Left ventricle myocardium superior (tissue), 1 donor: ENCODE measurements around the gene EXOSC6. TPM values are rescaled to one million over a fixed set of nuclear protein-coding genes. Genes with fewer than 3 reads are reported as not detected.
"Not testable (repeated sequence)": the region's sequence is repeated elsewhere in the genome, so short reads cannot be mapped to it uniquely, and the experiment has no call there.

Experiments
- ATAC-seq: fragments of 200-7000 bp; cut with Tn5 transposase; one replicate; pipeline ENCODE4 v1.9.1; 2020; ENCODE audit warnings: mild to moderate bottlenecking, moderate library complexity
- DNase-seq: peaks from one replicate; pipeline ENCODE4 v3.0.0-alpha.2; 2020
- intact Hi-C: fragments of 100-400 bp; cut with micrococcal nuclease; formaldehyde crosslinking; loops from one replicate; pipeline ENCODE4 v1.11.0; 2022
- total RNA-seq: library from RNA; stranded (reverse); fragmentation: NEBNext Ultra II Directional; extraction: Animal tissue kit (Norgen Biotek cat#: 25700); gene quantifications from one replicate; pipeline ENCODE4 v1.2.1, GENCODE V29; 2021
- donor health status: DM: no; HTN: yes; CAD: no; lungs with severe emphysema.

EXOSC6 gene
- total RNA-seq, 1 donor from 2014 or later, result 11.6 TPM

DNA sequence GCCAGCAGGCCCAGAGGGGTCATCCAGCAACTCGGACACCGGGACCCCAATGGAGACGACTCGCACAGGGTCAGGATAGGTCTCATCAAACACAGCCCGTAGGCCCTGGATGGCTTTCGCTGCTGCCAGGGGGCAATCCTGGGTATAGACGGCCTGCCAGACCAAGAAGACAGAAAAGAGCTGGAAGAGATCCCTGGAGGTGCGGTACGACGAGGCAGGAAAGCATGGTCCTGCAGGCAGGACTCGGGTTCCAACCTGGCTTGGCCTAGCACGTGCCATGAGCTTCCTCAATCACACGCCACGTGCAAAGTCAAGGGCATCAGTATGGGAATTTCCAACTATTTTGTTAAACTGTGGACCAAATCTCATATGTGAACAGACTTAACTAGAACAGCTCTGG, 6.3 kb upstream of the EXOSC6 start:
- DNase-seq (no peak), ATAC-seq (no peak)
- intact Hi-C loops, result no loop called here

DNA sequence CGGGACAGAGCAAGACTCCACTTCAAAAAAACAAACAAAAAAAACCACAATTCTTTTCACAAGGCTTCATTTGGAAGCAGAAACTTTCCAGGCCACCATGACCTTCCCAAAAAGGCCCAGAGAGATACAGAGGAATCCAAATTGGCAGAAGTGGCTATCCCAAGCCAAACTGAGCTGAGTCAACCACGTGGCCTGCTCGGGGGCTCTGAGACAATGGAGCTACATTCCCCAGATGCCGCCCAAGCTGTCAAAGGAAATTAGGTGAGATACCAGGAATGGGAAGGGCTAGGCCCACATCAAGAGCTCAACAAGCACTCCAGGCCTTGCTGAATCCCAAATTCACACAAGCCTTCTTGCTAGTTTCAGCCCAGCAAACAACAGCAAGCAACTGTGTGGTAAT, 5.7 kb upstream of the EXOSC6 start:
- intact Hi-C loops, result no loop called here
- no peak for ATAC-seq
- no peak for DNase-seq

DNA sequence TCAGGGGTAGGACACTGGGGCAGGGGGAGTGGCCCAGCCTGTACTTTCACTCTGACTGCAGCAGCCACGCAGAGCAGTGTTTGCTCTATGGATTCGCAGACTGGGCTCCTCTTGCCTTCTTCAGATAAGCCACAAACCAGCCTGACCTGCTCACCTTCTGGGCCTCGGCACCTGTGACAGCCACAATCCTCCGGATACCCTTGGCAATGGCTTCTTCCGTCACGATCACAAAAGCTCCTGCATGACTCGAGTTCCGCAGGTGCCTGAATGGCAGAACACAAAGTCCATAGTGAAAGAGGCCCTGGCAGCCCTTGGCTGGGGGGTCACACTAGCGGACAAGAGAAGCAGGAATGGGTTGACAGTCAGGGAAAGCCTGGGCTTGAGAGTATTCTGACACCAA, 3.8 kb upstream of the EXOSC6 start:
- intact Hi-C loops, result no loop called here
- no peak for DNase-seq
- ATAC-seq, result no peak

DNA sequence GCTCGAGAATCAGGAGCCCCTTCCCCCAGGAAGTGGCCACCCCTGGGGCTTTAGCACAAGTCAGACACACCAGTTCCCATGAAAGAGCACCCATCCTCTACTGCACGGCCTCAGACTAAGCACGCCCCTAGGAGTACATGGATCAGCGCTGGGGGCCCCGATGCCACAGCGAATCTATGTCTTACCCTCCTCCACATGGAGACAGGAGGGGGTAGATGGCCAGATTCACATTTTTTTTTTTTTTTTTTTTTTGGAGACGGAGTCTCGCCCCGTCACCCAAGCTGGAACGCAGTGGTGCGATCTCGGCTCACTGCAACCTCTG, 3.2 kb upstream of the EXOSC6 start:
- no peak for ATAC-seq
- intact Hi-C loops, result no loop called here
- DNase-seq, result no peak

DNA sequence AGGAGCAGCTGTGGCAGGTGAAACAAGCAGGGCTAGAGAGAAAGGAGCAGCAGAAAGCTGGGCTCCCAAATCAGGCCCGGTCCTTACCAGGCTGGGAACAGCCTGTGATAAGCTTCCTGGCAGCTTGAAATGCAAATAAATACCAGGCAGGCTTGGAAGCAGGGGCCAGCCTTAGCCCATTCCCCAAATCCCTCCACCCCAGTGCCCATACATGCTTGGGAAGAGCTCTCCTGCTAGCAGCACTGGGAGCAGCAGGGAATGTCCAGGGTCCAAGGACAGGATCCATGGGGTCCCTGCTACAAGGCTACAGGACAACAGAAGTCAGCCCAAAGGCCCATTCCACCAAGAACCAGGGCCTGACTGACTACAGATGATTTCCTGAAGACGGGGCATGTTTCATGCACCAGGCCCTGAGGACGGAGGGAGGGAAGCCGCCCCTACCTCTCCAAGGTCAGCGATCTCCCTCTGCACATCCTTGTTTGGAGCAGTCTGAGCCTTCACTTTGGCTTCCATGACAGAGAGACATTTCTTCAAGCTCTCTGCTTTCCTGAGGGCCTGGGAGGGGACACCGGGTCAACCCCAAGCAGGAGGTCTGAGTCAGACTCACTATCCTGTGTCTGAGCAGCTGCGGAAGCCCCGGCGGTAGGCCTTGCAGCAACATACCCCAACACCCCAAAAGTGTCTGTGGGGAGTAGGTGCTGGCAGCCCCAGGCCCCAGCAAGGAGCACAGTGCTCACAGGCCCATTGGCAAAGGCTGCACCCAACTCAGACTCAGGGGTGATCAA, 2.6 kb upstream of the EXOSC6 start:
- ATAC-seq (no peak), DNase-seq (no peak)
- intact Hi-C loops, result no loop called here

DNA sequence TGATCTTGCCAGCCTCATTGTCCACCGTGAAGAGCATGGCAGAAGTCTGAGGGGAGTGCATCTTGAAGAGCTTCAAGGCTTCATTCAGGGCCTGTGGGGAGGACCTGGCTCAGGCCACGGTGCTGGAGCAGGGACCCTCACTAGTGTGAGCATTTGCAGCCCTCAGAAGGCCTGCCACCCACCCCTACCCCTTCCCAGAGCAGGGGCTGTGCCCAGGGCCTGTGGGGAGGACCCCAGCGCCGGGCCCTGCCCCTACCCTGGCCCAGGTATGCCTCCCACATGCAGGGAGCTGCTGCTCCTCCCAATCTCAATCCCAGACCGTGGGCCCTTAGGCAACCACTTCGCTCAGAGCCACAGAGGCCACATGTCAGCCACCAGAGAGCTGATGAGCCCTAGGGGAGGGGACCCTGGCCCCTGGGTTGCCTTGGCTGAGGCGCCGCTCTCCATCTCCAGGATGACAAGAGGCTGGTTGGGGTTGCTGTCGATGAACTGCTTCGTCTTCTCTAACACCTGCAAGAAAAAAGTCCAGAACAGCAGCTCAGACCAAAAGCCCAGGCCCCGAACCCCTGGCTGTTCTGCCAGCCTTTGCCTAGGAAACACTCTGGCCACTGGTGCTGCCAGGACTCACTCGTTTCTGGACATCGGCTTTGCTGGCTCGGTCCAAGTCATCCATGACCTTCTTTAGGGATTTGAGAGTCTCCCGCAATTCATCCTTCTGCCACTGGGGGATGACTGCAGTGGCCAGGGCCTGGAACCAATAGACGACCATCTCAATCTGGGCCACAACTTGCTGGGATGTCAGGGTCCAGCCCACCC, 1.8 kb upstream of the EXOSC6 start:
- DNase-seq (no peak), ATAC-seq (no peak)
- intact Hi-C loops, result no loop called here

DNA sequence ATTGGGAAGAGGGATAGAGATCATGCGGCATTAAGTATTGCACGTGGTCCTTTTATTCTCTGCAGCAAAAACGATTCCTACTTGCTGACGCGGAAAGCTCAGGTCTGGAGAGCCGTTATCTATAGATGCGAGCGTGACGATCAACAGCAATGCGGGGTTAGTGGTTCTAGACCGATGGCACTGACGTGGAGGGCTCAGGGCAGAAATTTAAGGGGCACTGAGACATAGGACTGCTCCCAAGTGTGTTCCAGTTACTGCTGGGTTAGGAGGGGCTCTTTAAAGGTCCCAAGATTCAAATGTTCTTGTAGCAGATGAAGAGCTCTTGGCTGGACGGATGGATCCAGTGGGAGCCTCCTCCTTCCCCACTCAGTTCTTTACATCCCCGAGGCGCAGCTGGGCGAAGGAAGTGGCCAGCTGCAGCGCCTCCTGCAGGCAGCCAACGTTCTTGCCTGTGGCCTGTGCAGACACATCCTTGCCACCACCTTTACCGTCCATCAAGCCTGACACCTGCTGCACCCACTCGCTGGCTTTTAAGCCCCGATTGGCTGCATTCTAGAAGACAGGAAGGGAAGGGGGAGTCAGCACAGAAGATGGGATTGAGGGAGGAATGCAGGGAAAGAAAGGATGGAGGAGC, 732 bp upstream of the EXOSC6 start:
- peak; percentile 36 for DNase-seq
- ATAC-seq, result no peak
- intact Hi-C loops, result no loop called here

DNA sequence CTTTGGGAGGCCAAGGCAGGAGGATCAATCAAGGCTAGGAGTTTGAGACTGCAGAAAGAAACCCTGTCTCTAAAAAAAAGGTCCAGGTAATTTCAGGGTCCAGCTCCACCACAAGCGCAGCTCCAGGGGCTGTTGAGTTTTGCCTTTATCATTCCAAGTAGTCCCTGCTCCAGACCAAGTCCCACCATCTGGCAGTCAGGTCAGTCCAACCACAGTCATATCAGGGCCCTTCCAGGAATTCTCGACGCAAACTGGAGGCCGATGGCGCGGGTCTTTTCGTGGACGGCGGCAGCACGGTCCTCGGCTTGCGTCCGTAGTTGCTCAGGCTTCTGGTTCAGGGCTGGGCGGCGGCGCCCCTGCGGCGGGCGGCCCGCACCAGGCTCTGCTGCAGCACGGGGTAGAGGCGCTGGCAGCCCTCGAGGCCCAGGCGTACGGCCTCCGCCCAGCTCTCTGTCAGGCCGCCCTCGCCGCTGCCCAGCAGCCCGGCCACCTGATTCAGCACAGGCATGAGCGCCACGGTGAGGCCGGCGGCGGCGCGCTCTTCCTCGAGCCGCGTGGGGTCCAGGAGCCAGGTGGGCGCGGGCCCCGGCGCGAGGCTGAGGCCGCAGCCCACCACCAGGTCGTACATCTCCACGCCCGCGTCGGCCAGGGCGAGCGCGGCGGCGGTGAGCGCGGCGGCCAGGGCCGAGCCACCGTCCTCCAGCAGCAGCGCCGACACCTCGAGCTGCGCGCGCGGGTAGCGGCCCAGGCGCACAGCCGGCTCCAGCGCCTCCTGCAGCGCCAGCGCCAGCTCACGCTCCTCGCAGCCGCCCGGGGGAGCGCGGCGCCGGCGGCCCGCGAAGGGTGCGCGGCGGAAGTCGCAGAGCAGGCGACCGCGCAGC, 752 bp downstream of the EXOSC6 start:
- intact Hi-C loops, result no loop called here
- DNase-seq (peak; percentile 58), ATAC-seq (peak; percentile 58)

DNA sequence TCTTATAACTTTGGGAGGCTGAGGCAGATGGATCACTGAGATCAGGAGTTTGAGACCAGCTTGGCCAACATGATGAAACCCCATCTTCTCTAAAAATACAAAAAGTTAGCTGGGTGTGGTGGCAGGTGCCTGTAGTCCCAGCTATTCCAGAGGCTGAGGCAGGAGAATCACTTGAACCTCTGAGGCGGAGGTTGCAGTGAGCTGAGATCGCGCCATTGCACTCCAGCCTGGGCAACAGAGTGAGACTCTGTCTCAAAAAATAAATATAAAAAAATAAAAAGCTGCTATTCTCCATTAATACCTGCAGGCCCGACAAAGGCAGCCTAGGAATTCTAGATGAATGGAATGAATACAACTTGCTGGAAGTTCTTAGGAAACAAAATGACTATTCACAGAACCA, 2.0 kb downstream of the EXOSC6 start:
- ATAC-seq, intact Hi-C loops, DNase-seq: not testable (repeated sequence)

DNA sequence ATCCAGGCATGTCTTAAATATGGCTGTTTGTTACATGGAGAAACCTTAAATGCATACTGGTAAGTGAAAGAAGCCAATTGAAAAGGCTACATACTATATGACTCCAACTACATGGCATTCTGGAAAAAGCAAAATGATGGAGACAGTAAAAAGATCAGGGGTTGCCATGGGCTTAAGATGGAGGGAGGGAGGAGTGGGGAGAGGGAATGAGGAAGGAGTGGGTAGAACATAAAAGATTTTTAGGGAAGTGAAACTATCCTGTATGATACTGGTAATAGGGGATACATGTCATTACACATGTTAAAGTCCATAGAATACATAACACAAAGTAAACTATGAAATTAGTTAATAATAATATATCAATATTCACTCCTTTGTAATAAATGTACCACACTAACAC, 13.0 kb downstream of the EXOSC6 start:
- intact Hi-C loops, ATAC-seq, DNase-seq: not testable (repeated sequence)

DNA sequence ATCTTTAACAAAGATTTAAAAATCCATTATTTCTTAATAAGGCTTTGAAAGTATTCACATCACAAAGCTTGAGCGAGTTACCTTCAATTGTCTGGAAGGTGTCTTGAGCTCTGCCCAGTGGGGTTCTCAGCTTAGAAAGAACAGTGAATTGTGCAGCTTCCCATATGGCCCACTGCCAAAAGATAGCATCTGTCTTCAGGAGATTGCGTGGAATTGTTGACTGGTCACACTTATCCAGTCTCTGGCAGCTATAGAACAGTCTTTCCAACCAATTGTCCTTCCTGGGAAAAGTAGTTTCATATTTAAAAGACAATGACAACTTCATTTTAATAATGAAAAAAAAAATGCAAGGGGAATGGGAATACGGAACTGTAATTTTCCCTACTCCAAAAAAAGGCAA, 19.9 kb downstream of the EXOSC6 start:
- intact Hi-C loops, ATAC-seq, DNase-seq: not testable (repeated sequence)

DNA sequence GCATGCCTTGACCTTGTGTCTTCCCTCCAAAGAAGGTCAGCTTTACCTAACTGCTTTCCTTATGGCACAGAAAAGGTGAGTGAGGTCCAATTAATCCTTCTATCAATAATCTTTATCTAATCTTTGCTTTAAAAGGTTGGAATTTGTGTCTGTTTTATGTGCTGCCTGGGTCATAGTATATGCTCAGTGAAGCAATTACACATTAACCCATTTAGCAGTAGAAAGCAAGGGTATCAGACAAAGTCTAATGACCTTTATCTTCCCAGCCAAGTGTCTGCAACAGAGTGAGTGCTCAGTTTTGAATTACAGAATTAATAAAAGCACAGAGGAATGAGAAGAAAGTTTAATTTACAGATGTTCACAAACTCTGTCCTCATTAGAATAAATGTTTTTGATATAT, 25.7 kb downstream of the EXOSC6 start:
- intact Hi-C loops, ATAC-seq: not testable (repeated sequence)

DNA sequence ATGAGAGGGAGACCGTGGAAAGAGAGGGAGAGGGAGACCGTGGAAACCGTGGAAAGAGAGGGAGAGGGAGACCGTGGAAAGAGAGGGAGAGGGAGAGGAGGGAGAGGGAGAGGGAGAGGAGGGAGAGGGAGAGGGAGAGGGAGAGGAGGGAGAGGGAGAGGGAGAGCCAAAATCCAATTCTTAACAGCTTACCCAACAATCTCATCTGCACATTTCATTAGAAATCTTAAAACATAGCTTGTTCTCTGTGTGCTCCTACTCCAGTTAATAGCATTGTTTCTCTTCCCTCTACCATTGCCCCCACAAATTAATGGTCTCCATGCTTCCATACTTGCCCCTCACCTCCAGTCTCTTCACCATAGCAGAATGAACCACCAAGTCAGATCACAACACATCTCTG, 26.3 kb downstream of the EXOSC6 start:
- intact Hi-C loops, ATAC-seq, DNase-seq: not testable (repeated sequence)

More for the DNA sequence above, 25.7 kb downstream of the EXOSC6 start:
- not testable (repeated sequence) for DNase-seq

DNA sequence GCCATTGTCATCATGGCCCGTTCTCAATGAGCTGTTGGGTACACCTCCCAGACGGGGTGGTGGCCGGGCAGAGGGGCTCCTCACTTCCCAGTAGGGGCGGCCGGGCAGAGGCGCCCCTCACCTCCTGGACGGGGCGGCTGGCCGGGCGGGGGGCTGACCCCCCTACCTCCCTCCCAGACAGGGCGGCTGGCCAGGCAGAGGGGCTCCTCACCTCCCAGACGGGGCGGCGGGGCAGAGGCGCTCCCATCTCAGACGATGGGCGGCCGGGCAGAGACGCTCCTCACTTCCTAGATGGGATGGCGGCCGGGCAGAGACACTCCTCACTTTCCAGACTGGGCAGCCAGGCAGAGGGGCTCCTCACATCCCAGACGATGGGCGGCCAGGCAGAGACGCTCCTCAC, 27.1 kb downstream of the EXOSC6 start:
- ATAC-seq, intact Hi-C loops, DNase-seq: not testable (repeated sequence)

DNA sequence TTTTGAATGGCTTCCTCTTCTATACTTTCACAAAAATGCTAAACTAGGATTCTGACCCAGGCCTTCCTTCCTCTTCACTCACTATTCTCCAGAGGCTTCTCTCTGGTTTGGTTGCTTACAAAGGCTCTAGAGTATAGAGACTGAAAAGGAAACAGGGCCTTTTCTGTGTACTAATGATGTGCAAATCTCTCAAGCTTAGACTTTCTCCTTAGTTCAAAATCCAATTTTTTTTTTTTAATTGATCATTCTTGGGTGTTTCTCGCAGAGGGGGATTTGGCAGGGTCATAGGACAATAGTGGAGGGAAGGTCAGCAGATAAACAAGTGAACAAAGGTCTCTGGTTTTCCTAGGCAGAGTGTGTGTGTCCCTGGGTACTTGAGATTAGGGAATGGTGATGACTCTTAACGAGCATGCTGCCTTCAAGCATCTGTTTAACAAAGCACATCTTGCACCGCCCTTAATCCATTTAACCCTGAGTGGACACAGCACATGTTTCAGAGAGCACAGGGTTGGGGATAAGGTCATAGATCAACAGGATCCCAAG, 27.7 kb downstream of the EXOSC6 start:
- DNase-seq, ATAC-seq, intact Hi-C loops: not testable (repeated sequence)

DNA sequence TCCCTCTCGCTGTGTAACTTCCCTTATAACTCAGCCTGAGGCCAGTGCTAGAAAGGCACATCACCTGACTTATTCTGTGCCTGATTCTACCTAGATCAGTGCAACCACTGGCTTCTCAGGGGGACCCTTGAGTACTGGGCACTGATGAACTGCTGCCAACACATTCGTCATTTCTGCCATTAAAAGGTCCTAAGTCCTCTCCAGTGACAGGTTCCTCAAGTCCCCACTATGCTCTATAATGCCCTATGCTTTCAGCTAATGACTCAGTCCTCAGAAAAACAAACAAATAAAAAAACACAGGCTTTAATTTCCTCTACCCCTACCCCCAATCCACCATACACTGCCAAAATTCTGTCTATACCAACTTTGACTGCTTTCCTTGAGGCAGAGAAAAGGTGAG, 28.5 kb downstream of the EXOSC6 start:
- intact Hi-C loops, ATAC-seq, DNase-seq: not testable (repeated sequence)

DNA sequence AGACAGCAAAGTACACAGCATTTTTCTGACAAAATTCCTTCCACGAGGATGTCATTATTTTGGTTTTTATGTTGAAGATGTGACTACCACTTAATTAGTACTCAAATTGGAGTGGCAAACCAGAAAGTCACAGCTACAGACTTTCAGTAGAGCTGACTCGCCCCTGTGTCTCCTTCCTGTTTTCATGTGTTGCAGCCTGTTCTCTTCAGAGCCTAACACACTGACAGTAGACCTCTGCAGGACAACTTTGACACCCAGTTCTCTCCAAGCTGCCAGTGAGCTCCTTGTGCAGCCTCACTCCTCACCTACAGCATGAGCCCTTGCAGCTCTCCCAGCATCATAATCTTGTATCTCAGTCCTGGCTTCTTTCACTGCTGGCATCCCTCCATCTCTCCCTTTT, 29.2 kb downstream of the EXOSC6 start:
- ATAC-seq, intact Hi-C loops, DNase-seq: not testable (repeated sequence)

DNA sequence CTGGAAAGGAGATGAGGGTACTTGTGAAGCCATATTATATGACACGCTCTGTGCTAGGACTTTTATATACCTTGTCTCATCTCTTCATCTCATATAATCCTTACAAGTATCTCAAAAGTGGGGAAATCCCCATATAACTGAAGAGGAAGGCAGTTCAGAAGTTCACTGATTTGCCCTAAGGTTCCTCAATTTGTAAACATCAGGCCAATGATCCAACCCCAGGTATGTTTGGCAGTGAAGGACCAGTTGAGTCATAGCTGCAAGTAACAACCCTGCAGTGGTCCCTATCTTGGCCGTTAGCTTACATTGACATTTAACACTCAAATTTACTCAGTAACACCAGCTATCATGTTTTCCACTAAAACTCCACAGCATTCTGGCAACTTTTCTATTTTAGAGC, 33.2 kb downstream of the EXOSC6 start:
- ATAC-seq, DNase-seq, intact Hi-C loops: not testable (repeated sequence)

DNA sequence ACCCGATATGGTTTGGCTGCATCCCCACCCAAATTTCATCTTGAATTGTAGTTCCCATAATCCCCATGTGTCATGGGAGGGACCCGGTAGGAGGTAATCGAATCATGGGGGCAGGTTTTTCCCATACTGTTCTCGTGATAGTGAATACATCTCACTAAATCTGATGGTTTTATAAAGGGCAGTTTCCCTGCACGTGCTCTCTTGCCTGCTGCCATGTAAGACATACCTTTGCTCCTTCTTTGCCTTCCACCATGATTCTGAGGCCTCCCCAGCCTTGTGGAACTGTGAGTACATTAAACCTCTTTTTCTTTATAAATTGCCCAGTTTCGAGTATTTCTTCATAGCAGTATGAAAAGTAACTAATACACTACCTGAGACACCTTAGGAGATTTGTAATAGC, 45.4 kb downstream of the EXOSC6 start:
- intact Hi-C loops, ATAC-seq: not testable (repeated sequence)

More for the DNA sequence above, 45.4 kb downstream of the EXOSC6 start:
- DNase-seq, result not testable (repeated sequence)
